Left kidney (tissue), 8 donors: Measurements from ENCODE around the gene USP17L22. TPM values are rescaled to one million over a fixed set of nuclear protein-coding genes. Genes with fewer than 3 reads are reported as not detected.
"Not testable (repeated sequence)": the region's sequence is repeated elsewhere in the genome, so short reads cannot be mapped to it uniquely, and the experiment has no call there.

Experiments
- DNase-seq: peaks from one replicate; pipeline ENCODE4 v3.0.0-alpha.2; 2013
- long read RNA-seq, 8 donors: transcript quantifications; one replicate each; lab custom pipeline, GENCODE V29; 2026
- polyA plus RNA-seq: library from polyadenylated mRNA; unstranded; fragments of 120-200 nt; gene quantifications from one replicate; pipeline ENCODE4 v1.2.1, GENCODE V29; 2013; ENCODE audit not compliant: insufficient read length

The USP17L22 gene, protein sequence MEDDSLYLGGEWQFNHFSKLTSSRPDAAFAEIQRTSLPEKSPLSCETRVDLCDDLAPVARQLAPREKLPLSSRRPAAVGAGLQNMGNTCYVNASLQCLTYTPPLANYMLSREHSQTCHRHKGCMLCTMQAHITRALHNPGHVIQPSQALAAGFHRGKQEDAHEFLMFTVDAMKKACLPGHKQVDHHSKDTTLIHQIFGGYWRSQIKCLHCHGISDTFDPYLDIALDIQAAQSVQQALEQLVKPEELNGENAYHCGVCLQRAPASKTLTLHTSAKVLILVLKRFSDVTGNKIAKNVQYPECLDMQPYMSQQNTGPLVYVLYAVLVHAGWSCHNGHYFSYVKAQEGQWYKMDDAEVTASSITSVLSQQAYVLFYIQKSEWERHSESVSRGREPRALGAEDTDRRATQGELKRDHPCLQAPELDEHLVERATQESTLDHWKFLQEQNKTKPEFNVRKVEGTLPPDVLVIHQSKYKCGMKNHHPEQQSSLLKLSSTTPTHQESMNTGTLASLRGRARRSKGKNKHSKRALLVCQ
- not detected for polyA plus RNA-seq
- long read RNA-seq, donor 1 = 0 reads
- long read RNA-seq, donor 2 = 0 reads
- long read RNA-seq, donor 3 = 0 reads
- long read RNA-seq, donor 4 = 0 reads
- long read RNA-seq, donor 5 = 0 reads
- long read RNA-seq, donor 6 = 0 reads
- long read RNA-seq, donor 7 = 0 reads
- long read RNA-seq, donor 8 = 0 reads

DNA sequence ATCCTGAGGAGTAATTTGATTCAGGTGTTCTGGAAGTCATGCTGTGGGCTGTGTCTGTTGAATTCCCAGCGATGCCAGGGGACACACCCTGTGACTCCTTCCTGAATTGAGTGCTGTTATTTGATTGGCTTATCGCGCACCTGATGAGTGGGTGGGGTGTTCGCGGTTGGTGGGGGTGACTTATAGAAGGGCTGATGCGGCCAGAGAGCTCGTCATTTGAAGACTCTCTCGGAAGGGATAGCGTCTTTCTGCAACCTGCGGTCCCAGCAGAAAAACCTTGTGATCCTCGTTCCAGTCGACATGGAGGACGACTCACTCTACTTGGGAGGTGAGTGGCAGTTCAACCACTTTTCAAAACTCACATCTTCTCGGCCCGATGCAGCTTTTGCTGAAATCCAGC is at the start of gene USP17L22:
Gene USP17L22, plus strand, starts transcription at position 301 of the 400 bp plus-strand sequence. Its CDS starts 0 bp downstream, at position 301.
- not testable (repeated sequence) for DNase-seq

DNA sequence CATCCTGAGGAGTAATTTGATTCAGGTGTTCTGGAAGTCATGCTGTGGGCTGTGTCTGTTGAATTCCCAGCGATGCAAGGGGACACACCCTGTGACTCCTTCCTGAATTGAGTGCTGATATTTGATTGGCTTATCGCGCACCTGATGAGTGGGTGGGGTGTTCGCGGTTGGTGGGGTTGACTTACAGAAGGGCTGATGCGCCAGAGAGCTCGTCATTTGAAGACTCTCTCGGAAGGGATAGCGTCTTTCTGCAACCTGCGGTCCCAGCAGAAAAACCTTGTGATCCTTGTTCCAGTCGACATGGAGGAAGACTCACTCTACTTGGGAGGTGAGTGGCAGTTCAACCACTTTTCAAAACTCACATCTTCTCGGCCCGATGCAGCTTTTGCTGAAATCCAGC is 47.6 kb upstream of the USP17L22 start, which contains the start of gene USP17L12:
Gene USP17L12, plus strand, starts transcription at position 301 of the 400 bp plus-strand sequence. Its CDS starts 0 bp downstream, at position 301.
- DNase-seq = not testable (repeated sequence)

DNA sequence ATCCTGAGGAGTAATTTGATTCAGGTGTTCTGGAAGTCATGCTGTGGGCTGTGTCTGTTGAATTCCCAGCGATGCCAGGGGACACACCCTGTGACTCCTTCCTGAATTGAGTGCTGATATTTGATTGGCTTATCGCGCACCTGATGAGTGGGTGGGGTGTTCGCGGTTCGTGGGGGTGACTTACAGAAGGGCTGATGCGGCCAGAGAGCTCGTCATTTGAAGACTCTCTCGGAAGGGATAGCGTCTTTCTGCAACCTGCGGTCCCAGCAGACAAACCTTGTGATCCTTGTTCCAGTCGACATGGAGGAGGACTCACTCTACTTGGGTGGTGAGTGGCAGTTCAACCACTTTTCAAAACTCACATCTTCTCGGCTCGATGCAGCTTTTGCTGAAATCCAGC is 42.8 kb upstream of the USP17L22 start, which contains the start of gene USP17L13:
Gene USP17L13, plus strand, starts transcription at position 301 of the 400 bp plus-strand sequence. Its CDS starts 0 bp downstream, at position 301.
- not testable (repeated sequence) for DNase-seq

DNA sequence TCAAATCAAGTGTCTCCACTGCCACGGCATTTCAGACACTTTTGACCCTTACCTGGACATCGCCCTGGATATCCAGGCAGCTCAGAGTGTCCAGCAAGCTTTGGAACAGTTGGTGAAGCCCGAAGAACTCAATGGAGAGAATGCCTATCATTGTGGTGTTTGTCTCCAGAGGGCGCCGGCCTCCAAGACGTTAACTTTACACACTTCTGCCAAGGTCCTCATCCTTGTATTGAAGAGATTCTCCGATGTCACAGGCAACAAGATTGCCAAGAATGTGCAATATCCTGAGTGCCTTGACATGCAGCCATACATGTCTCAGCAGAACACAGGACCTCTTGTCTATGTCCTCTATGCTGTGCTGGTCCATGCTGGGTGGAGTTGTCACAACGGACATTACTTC is 37.2 kb upstream of the USP17L22 start:
- not testable (repeated sequence) for DNase-seq

DNA sequence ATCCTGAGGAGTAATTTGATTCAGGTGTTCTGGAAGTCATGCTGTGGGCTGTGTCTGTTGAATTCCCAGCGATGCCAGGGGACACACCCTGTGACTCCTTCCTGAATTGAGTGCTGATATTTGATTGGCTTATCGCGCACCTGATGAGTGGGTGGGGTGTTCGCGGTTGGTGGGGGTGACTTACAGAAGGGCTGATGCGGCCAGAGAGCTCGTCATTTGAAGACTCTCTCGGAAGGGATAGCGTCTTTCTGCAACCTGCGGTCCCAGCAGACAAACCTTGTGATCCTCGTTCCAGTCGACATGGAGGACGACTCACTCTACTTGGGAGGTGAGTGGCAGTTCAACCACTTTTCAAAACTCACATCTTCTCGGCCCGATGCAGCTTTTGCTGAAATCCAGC is 33.3 kb upstream of the USP17L22 start, which contains the start of gene USP17L15:
Gene USP17L15, plus strand, starts transcription at position 301 of the 400 bp plus-strand sequence. Its CDS starts 0 bp downstream, at position 301.
- DNase-seq = not testable (repeated sequence)

DNA sequence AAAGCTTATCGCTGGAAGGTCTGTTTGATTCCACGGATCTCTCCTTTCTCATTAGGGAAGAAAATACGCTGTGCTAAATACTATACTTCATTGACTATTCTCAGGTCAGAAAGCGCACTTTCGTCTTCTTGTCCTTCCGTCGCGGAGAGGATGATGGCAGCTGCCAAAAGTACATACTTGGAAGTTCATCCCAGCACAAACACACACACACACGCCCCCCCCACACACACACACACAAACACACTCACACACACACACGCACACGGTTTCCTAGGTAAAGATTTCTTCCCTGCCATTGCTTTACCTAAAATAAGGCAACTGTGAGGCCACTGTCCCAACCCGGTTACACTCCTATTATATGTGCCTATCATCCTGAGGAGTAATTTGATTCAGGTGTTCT is 29.0 kb upstream of the USP17L22 start:
- DNase-seq = not testable (repeated sequence)

DNA sequence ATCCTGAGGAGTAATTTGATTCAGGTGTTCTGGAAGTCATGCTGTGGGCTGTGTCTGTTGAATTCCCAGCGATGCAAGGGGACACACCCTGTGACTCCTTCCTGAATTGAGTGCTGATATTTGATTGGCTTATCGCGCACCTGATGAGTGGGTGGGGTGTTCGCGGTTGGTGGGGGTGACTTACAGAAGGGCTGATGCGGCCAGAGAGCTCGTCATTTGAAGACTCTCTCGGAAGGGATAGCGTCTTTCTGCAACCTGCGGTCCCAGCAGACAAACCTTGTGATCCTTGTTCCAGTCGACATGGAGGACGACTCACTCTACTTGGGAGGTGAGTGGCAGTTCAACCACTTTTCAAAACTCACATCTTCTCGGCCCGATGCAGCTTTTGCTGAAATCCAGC is 23.8 kb upstream of the USP17L22 start, which contains the start of gene USP17L17:
Gene USP17L17, plus strand, starts transcription at position 301 of the 400 bp plus-strand sequence. Its CDS starts 0 bp downstream, at position 301.
- not testable (repeated sequence) for DNase-seq

DNA sequence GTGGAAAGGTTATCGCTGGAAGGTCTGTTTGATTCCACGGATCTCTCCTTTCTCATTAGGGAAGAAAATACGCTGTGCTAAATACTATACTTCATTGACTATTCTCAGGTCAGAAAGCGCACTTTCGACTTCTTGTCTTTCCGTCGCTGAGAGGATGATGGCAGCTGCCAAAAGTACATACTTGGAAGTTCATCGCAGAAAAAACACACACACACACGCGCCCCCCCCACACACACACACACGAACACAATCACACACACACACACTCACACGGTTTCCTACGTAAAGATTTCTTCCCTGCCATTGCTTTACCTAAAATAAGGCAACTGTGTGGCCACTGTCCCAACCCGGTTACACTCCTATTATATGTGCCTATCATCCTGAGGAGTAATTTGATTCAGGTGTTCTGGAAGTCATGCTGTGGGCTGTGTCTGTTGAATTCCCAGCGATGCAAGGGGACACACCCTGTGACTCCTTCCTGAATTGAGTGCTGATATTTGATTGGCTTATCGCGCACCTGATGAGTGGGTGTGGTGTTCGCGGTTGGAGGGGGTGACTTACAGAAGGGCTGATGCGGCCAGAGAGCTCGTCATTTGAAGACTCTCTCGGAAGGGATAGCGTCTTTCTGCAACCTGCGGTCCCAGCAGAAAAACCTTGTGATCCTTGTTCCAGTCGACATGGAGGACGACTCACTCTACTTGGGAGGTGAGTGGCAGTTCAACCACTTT is 19.3 kb upstream of the USP17L22 start, which contains the start of gene USP17L18:
Gene USP17L18, plus strand, starts transcription at position 678 of the 728 bp plus-strand sequence. Its CDS starts 0 bp downstream, at position 678.
- not testable (repeated sequence) for DNase-seq

DNA sequence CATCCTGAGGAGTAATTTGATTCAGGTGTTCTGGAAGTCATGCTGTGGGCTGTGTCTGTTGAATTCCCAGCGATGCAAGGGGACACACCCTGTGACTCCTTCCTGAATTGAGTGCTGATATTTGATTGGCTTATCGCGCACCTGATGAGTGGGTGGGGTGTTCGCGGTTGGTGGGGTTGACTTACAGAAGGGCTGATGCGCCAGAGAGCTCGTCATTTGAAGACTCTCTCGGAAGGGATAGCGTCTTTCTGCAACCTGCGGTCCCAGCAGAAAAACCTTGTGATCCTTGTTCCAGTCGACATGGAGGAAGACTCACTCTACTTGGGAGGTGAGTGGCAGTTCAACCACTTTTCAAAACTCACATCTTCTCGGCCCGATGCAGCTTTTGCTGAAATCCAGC is 14.3 kb upstream of the USP17L22 start, which contains the start of gene USP17L19:
Gene USP17L19, plus strand, starts transcription at position 301 of the 400 bp plus-strand sequence. Its CDS starts 0 bp downstream, at position 301.
- DNase-seq = not testable (repeated sequence)

DNA sequence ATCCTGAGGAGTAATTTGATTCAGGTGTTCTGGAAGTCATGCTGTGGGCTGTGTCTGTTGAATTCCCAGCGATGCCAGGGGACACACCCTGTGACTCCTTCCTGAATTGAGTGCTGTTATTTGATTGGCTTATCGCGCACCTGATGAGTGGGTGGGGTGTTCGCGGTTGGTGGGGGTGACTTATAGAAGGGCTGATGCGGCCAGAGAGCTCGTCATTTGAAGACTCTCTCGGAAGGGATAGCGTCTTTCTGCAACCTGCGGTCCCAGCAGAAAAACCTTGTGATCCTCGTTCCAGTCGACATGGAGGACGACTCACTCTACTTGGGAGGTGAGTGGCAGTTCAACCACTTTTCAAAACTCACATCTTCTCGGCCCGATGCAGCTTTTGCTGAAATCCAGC is 9.6 kb upstream of the USP17L22 start, which contains the start of gene USP17L20:
Gene USP17L20, plus strand, starts transcription at position 301 of the 400 bp plus-strand sequence. Its CDS starts 0 bp downstream, at position 301.
- not testable (repeated sequence) for DNase-seq

DNA sequence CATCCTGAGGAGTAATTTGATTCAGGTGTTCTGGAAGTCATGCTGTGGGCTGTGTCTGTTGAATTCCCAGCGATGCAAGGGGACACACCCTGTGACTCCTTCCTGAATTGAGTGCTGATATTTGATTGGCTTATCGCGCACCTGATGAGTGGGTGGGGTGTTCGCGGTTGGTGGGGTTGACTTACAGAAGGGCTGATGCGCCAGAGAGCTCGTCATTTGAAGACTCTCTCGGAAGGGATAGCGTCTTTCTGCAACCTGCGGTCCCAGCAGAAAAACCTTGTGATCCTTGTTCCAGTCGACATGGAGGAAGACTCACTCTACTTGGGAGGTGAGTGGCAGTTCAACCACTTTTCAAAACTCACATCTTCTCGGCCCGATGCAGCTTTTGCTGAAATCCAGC is 4.8 kb upstream of the USP17L22 start, which contains the start of gene USP17L21:
Gene USP17L21, plus strand, starts transcription at position 301 of the 400 bp plus-strand sequence. Its CDS starts 0 bp downstream, at position 301.
- DNase-seq = not testable (repeated sequence)

DNA sequence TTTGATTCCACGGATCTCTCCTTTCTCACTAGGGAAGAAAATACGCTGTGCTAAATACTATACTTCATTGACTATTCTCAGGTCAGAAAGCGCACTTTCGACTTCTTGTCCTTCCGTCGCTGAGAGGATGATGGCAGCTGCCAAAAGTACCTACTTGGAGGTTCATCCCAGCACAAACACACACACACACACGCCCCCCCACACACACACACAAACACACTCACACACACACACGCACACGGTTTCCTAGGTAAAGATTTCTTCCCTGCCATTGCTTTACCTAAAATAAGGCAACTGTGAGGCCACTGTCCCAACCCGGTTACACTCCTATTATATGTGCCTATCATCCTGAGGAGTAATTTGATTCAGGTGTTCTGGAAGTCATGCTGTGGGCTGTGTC is 4.3 kb downstream of the USP17L22 start:
- DNase-seq = not testable (repeated sequence)

Other genes with a start within 250 kb of the USP17L22 start
- gene FAM90A26, start 97.2 kb upstream of the USP17L22 start, polyA plus RNA-seq = 0.22 TPM
- gene USP17L10, start 57.0 kb upstream of the USP17L22 start, polyA plus RNA-seq = not detected
- not detected for gene USP17L11, start 52.2 kb upstream of the USP17L22 start, polyA plus RNA-seq
- gene USP17L12, start 47.5 kb upstream of the USP17L22 start, polyA plus RNA-seq = not detected
- not detected for gene USP17L13, start 42.7 kb upstream of the USP17L22 start, polyA plus RNA-seq
- gene USP17L15, start 33.2 kb upstream of the USP17L22 start, polyA plus RNA-seq = not detected
- gene USP17L17, start 23.7 kb upstream of the USP17L22 start, polyA plus RNA-seq = not detected
- not detected for gene USP17L18, start 19.0 kb upstream of the USP17L22 start, polyA plus RNA-seq
- not detected for gene USP17L19, start 14.2 kb upstream of the USP17L22 start, polyA plus RNA-seq
- not detected for gene USP17L20, start 9.5 kb upstream of the USP17L22 start, polyA plus RNA-seq
- gene USP17L21, start 4.7 kb upstream of the USP17L22 start, polyA plus RNA-seq = not detected
- not detected for gene USP17L24, start 57.5 kb downstream of the USP17L22 start, polyA plus RNA-seq
- not detected for gene USP17L25, start 62.3 kb downstream of the USP17L22 start, polyA plus RNA-seq
- not detected for gene USP17L26, start 67.0 kb downstream of the USP17L22 start, polyA plus RNA-seq
- not detected for gene USP17L5, start 71.8 kb downstream of the USP17L22 start, polyA plus RNA-seq
- gene USP17L27, start 76.5 kb downstream of the USP17L22 start, polyA plus RNA-seq = not detected
- gene USP17L28, start 81.3 kb downstream of the USP17L22 start, polyA plus RNA-seq = not detected
- not detected for gene USP17L29, start 86.0 kb downstream of the USP17L22 start, polyA plus RNA-seq
- not detected for gene USP17L30, start 95.5 kb downstream of the USP17L22 start, polyA plus RNA-seq
- not detected for gene DEFB131A, start 176.8 kb downstream of the USP17L22 start, polyA plus RNA-seq